IgD-negative memory B cell (primary cell): ENCODE data around the gene USP25. TPM values are rescaled to one million over a fixed set of nuclear protein-coding genes. Genes with fewer than 3 reads are reported as not detected.

Experiments used
- H3K27ac Mint-ChIP-seq, 3 donors: one replicate each; pipeline ENCODE4 v1.8.0; 2020 to 2022; ENCODE audit warnings: mild to moderate bottlenecking in 3 of 3, mixed read lengths in 3 of 3, moderate library complexity in 1 of 3
- H3K27me3 Mint-ChIP-seq: one replicate; pipeline ENCODE4 v1.8.0; 2021; ENCODE audit warnings: mixed read lengths
- H3K36me3 Mint-ChIP-seq: one replicate; pipeline ENCODE4 v1.8.0; 2020; ENCODE audit warnings: mild to moderate bottlenecking, mixed read lengths
- H3K4me1 Mint-ChIP-seq, 3 donors: one replicate each; pipeline ENCODE4 v1.8.0; 2020 to 2022; ENCODE audit warnings: mixed read lengths in 3 of 3, mild to moderate bottlenecking in 1 of 3
- H3K4me3 Mint-ChIP-seq, 4 donors: one replicate each; pipeline ENCODE4 v1.8.0; 2020 to 2022; ENCODE audit warnings: mild to moderate bottlenecking in 4 of 4, mixed read lengths in 4 of 4, moderate library complexity in 3 of 4
- H3K9me3 Mint-ChIP-seq, 3 donors: one replicate each; pipeline ENCODE4 v1.8.0; 2020 to 2021; ENCODE audit warnings: mixed read lengths in 3 of 3, mild to moderate bottlenecking in 1 of 3
- polyA plus RNA-seq: library from polyadenylated mRNA; unstranded; fragments of 300-500 nt; fragmentation: Illumina TruSeq; gene quantifications from one replicate; pipeline ENCODE4 v1.2.3, GENCODE V29; 2021

USP25 gene
- polyA plus RNA-seq, 1 donor from 2014 or later, result 7.4 TPM

- Mint-ChIP-seq H3K4me3 (no peak overlapping the region), H3K36me3 (peaks cover 8% of the 10 kb centered on the region), H3K9me3 (no peaks in the 10 kb centered on the region), H3K27me3 (no peaks in the 10 kb centered on the region), H3K4me1 (peaks cover 1 to 4% (median 3%) of the 10 kb centered on the region in 3 donors), H3K27ac (no peak overlapping the region)
Measured at GRCh38 chr21:15826908-15827601, 97.3 kb downstream of the USP25 start.

GRCh38 chr21:15831497-15831896, 101.7 kb downstream of the USP25 start:
- Mint-ChIP-seq H3K4me1 (peaks cover 0 to 1% (median 0%) of the 10 kb centered on the region in 3 donors), H3K36me3 (peaks cover 10% of the 10 kb centered on the region), H3K27ac (no peak overlapping the region), H3K4me3 (no peak overlapping the region), H3K27me3 (no peaks in the 10 kb centered on the region), H3K9me3 (no peaks in the 10 kb centered on the region)

- no peak overlapping the region for H3K27ac Mint-ChIP-seq
- H3K36me3 Mint-ChIP-seq, result peaks cover 11% of the 10 kb centered on the region
- no peaks in the 10 kb centered on the region for H3K4me1 Mint-ChIP-seq
- H3K9me3 Mint-ChIP-seq, result no peaks in the 10 kb centered on the region
- no peak overlapping the region for H3K4me3 Mint-ChIP-seq
- H3K27me3 Mint-ChIP-seq, result no peaks in the 10 kb centered on the region
Measured at GRCh38 chr21:15837645-15838044, 107.9 kb downstream of the USP25 start.

GRCh38 chr21:15839026-15839425, 109.2 kb downstream of the USP25 start:
- no peak overlapping the region for H3K27ac Mint-ChIP-seq
- H3K27me3 Mint-ChIP-seq, result no peaks in the 10 kb centered on the region
- H3K4me1 Mint-ChIP-seq, result no peaks in the 10 kb centered on the region
- H3K4me3 Mint-ChIP-seq, result no peak overlapping the region
- H3K9me3 Mint-ChIP-seq, result no peaks in the 10 kb centered on the region
- H3K36me3 Mint-ChIP-seq, result peaks cover 11% of the 10 kb centered on the region

GRCh38 chr21:15839601-15840000, 109.8 kb downstream of the USP25 start:
- no peaks in the 10 kb centered on the region for H3K4me1 Mint-ChIP-seq
- H3K27ac Mint-ChIP-seq, result no peak overlapping the region
- peaks cover 8% of the 10 kb centered on the region for H3K36me3 Mint-ChIP-seq
- H3K4me3 Mint-ChIP-seq, result no peak overlapping the region
- H3K9me3 Mint-ChIP-seq, result no peaks in the 10 kb centered on the region
- no peaks in the 10 kb centered on the region for H3K27me3 Mint-ChIP-seq

- Mint-ChIP-seq H3K27ac (no peak overlapping the region), H3K36me3 (peaks cover 6% of the 10 kb centered on the region), H3K4me3 (no peak overlapping the region), H3K27me3 (no peaks in the 10 kb centered on the region), H3K4me1 (no peaks in the 10 kb centered on the region), H3K9me3 (no peaks in the 10 kb centered on the region)
Measured at GRCh38 chr21:15840406-15840805, 110.6 kb downstream of the USP25 start.

GRCh38 chr21:15841856-15842564, 112.2 kb downstream of the USP25 start:
- H3K36me3 Mint-ChIP-seq, result peaks cover 6% of the 10 kb centered on the region

GRCh38 chr21:15842565-15842880, 112.7 kb downstream of the USP25 start:
- no peaks in the 10 kb centered on the region for H3K27me3 Mint-ChIP-seq
- no peak overlapping the region for H3K4me3 Mint-ChIP-seq
- H3K36me3 Mint-ChIP-seq, result peaks cover 3% of the 10 kb centered on the region
- no peaks in the 10 kb centered on the region for H3K4me1 Mint-ChIP-seq
- H3K27ac Mint-ChIP-seq, result no peak overlapping the region
- no peaks in the 10 kb centered on the region for H3K9me3 Mint-ChIP-seq

More at GRCh38 chr21:15841856-15842564, 112.2 kb downstream of the USP25 start:
- Mint-ChIP-seq H3K27ac (no peak overlapping the region), H3K4me3 (no peak overlapping the region), H3K4me1 (no peaks in the 10 kb centered on the region), H3K9me3 (no peaks in the 10 kb centered on the region), H3K27me3 (no peaks in the 10 kb centered on the region)

- Mint-ChIP-seq H3K36me3 (peaks cover 2% of the 10 kb centered on the region), H3K4me3 (no peak overlapping the region), H3K9me3 (no peaks in the 10 kb centered on the region)
Measured at GRCh38 chr21:15843766-15844165, 114.0 kb downstream of the USP25 start.

GRCh38 chr21:15848634-15849560, 119.1 kb downstream of the USP25 start:
- H3K36me3 Mint-ChIP-seq, result peaks cover 2% of the 10 kb centered on the region
- H3K27ac Mint-ChIP-seq, result no peak overlapping the region
- no peaks in the 10 kb centered on the region for H3K4me1 Mint-ChIP-seq
- H3K9me3 Mint-ChIP-seq, result no peaks in the 10 kb centered on the region
- no peaks in the 10 kb centered on the region for H3K27me3 Mint-ChIP-seq
- no peak overlapping the region for H3K4me3 Mint-ChIP-seq

More at GRCh38 chr21:15843766-15844165, 114.0 kb downstream of the USP25 start:
- no peak overlapping the region for H3K27ac Mint-ChIP-seq
- no peaks in the 10 kb centered on the region for H3K27me3 Mint-ChIP-seq
- H3K4me1 Mint-ChIP-seq, result no peaks in the 10 kb centered on the region

GRCh38 chr21:15849927-15850326, 120.1 kb downstream of the USP25 start:
- no peaks in the 10 kb centered on the region for H3K27me3 Mint-ChIP-seq
- H3K4me1 Mint-ChIP-seq, result no peaks in the 10 kb centered on the region
- peaks cover 2% of the 10 kb centered on the region for H3K36me3 Mint-ChIP-seq
- H3K9me3 Mint-ChIP-seq, result no peaks in the 10 kb centered on the region
- H3K4me3 Mint-ChIP-seq, result no peak overlapping the region
- H3K27ac Mint-ChIP-seq, result no peak overlapping the region

GRCh38 chr21:15850645-15851044, 120.9 kb downstream of the USP25 start:
- Mint-ChIP-seq H3K36me3 (peaks cover 5% of the 10 kb centered on the region), H3K27ac (no peak overlapping the region), H3K4me1 (no peaks in the 10 kb centered on the region), H3K9me3 (peaks cover 0 to under 1% (median 0%) of the 10 kb centered on the region in 3 donors), H3K27me3 (no peaks in the 10 kb centered on the region), H3K4me3 (no peak overlapping the region)

- peaks cover 0 to 4% (median 0%) of the 10 kb centered on the region in 3 donors for H3K9me3 Mint-ChIP-seq
- H3K27ac Mint-ChIP-seq, result no peak overlapping the region
- peaks cover 5% of the 10 kb centered on the region for H3K36me3 Mint-ChIP-seq
- no peaks in the 10 kb centered on the region for H3K4me1 Mint-ChIP-seq
- H3K4me3 Mint-ChIP-seq, result no peak overlapping the region
- no peaks in the 10 kb centered on the region for H3K27me3 Mint-ChIP-seq
Measured at GRCh38 chr21:15852146-15852545, 122.4 kb downstream of the USP25 start.

GRCh38 chr21:15853126-15853525, 123.3 kb downstream of the USP25 start:
- H3K36me3 Mint-ChIP-seq, result peaks cover 5% of the 10 kb centered on the region
- no peaks in the 10 kb centered on the region for H3K4me1 Mint-ChIP-seq
- H3K4me3 Mint-ChIP-seq, result no peak overlapping the region
- H3K27me3 Mint-ChIP-seq, result no peaks in the 10 kb centered on the region
- H3K27ac Mint-ChIP-seq, result no peak overlapping the region
- H3K9me3 Mint-ChIP-seq, result peaks cover 0 to 4% (median 0%) of the 10 kb centered on the region in 3 donors

- no peak overlapping the region for H3K4me3 Mint-ChIP-seq
- no peaks in the 10 kb centered on the region for H3K27me3 Mint-ChIP-seq
- no peak overlapping the region for H3K27ac Mint-ChIP-seq
Measured at GRCh38 chr21:15856813-15857212, 127.0 kb downstream of the USP25 start.

More at GRCh38 chr21:15856813-15857212, 127.0 kb downstream of the USP25 start:
- Mint-ChIP-seq H3K4me1 (no peaks in the 10 kb centered on the region), H3K9me3 (peaks cover 0 to 4% (median 0%) of the 10 kb centered on the region in 3 donors), H3K36me3 (peaks cover 2% of the 10 kb centered on the region)
